Mucosa of stomach (tissue), 1 donor: ENCODE data around the gene GPRIN1.
"Not testable (repeated sequence)": the region's sequence is repeated elsewhere in the genome, so short reads cannot be mapped to it uniquely, and the experiment has no call there.

Experiments
- H3K27me3 ChIP-seq: one replicate; pipeline ENCODE4 v1.7.0; 2013; ENCODE audit warnings: mild to moderate bottlenecking, low read length; ENCODE audit not compliant: control insufficient read depth, insufficient read depth
- H3K36me3 ChIP-seq: one replicate; pipeline ENCODE4 v1.7.0; 2013; ENCODE audit warnings: low read length; ENCODE audit not compliant: control insufficient read depth, insufficient read depth
- H3K4me1 ChIP-seq: one replicate; pipeline ENCODE4 v1.7.0; 2013; ENCODE audit warnings: mild to moderate bottlenecking, low read length; ENCODE audit not compliant: control insufficient read depth, insufficient read depth
- H3K4me3 ChIP-seq: one replicate; pipeline ENCODE4 v1.7.0; 2013; ENCODE audit warnings: low read length
- H3K9ac ChIP-seq: one replicate; pipeline ENCODE4 v1.7.0; 2013; ENCODE audit warnings: mild to moderate bottlenecking, low read length, moderate library complexity
- H3K9me3 ChIP-seq: one replicate; pipeline ENCODE4 v1.7.0; 2013; ENCODE audit warnings: mild to moderate bottlenecking, low read length, moderate library complexity; ENCODE audit not compliant: control insufficient read depth
- donor health status: Pancreatic carcinoma.

The GPRIN1 gene

DNA sequence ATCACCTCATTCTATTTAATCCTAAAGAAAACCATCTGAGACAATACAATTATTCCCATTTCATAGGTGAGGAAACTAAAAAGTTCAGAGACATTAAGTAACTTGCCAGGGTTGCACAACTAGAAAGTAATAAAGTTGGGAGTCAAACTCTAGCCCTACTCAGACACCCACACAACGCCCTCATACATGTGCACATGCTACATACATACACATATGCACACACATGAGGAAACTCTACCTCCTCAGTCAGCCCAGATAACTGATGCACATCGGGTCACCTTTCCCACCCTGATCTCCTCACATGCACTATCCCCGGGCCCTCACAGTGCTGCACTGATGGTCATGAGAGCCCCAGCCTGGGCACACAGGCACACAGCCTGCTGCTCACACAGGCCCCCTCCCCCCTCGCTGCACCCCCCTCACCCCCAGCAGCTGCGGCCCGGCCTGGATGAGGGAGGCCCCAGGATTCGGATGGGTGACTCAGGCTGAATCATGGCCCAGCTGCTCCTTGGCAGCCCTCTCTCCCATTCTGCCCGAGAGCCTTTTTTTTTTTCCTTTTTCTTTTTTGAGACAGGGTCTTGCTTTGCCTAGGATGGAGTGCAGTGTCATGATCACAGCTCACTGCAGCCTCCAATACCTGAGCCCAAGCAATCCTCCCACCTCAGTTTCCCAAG, 5.0 kb upstream of the GPRIN1 start:
- no peak overlapping the region for H3K9ac ChIP-seq
- peaks cover 57% of the 10 kb centered on the region for H3K27me3 ChIP-seq
- no peaks in the 10 kb centered on the region for H3K9me3 ChIP-seq
- no peak overlapping the region for H3K4me3 ChIP-seq
- peaks cover 6% of the 10 kb centered on the region for H3K4me1 ChIP-seq
- H3K36me3 ChIP-seq: no peaks in the 10 kb centered on the region

- H3K36me3 ChIP-seq: no peaks in the 10 kb centered on the region
- H3K4me3 ChIP-seq: no peak overlapping the region
- H3K9ac ChIP-seq: no peak overlapping the region
- H3K27me3 ChIP-seq: peaks cover 47% of the 10 kb centered on the region
- no peaks in the 10 kb centered on the region for H3K9me3 ChIP-seq
- peaks cover 3% of the 10 kb centered on the region for H3K4me1 ChIP-seq
Observed at GRCh38 chr5:176612855-176613254, 2.9 kb upstream of the GPRIN1 start.

DNA sequence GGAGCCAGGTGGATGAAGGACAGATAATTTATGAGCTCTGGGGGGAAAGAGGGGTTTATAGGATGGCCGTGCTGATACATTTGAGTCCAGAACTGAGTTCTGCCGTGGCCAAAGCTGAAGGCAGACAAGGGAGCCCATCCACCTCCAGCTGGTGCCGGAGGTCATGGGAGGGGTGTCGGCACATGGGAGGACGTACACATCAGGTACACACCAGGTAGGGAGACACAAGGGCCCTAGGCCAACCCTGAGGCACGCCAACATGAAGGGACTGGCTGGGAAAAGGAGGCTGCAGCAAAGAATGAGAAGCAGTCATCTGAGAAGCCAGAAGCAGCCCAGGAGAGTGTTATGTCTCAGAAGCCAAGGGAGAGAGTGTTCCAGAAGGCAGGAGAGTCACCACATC, 2.1 kb upstream of the GPRIN1 start:
- H3K9ac ChIP-seq: no peak overlapping the region
- peaks cover 3% of the 10 kb centered on the region for H3K4me1 ChIP-seq
- H3K27me3 ChIP-seq: peaks cover 43% of the 10 kb centered on the region
- no peaks in the 10 kb centered on the region for H3K36me3 ChIP-seq
- H3K4me3 ChIP-seq: no peak overlapping the region
- no peaks in the 10 kb centered on the region for H3K9me3 ChIP-seq

DNA sequence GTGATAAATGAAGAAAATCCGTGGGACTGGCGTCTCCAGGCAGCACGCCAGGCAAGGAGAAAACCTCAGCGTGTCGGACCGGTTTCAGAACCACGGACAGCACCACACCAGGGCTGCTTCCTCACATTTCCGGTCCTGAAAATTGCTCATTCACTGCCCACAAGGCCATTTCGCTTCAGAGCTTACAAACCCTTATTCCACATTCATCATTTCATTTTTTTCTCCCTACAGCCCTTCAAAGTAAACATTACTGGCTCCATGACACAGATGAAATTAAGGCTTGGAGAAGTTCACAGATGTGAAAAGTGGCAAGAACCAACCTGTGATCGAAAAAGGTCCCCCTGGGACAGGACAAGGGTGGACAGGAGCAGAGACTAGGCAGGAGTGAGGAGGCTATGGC, 1.5 kb upstream of the GPRIN1 start:
- H3K9ac ChIP-seq: no peak overlapping the region
- H3K27me3 ChIP-seq: peaks cover 37% of the 10 kb centered on the region
- no peak overlapping the region for H3K4me3 ChIP-seq
- H3K9me3 ChIP-seq: no peaks in the 10 kb centered on the region
- peaks cover 3% of the 10 kb centered on the region for H3K4me1 ChIP-seq
- no peaks in the 10 kb centered on the region for H3K36me3 ChIP-seq

GRCh38 chr5:176610435-176610773, 448 bp upstream of the GPRIN1 start:
- no peak overlapping the region for H3K4me3 ChIP-seq

GRCh38 chr5:176608937-176609723, 826 bp downstream of the GPRIN1 start:
- no peak overlapping the region for H3K4me3 ChIP-seq
- H3K36me3 ChIP-seq: no peaks in the 10 kb centered on the region
- H3K9me3 ChIP-seq: no peaks in the 10 kb centered on the region
- peaks cover 3% of the 10 kb centered on the region for H3K4me1 ChIP-seq
- H3K27me3 ChIP-seq: peaks cover 31% of the 10 kb centered on the region
- H3K9ac ChIP-seq: no peak overlapping the region

More at GRCh38 chr5:176610435-176610773, 448 bp upstream of the GPRIN1 start:
- Histone ChIP-seq H3K9ac (no peak overlapping the region), H3K4me1 (peaks cover 3% of the 10 kb centered on the region), H3K27me3 (peaks cover 33% of the 10 kb centered on the region), H3K36me3 (no peaks in the 10 kb centered on the region), H3K9me3 (no peaks in the 10 kb centered on the region)

GRCh38 chr5:176608142-176608705, 1.7 kb downstream of the GPRIN1 start:
- H3K9me3 ChIP-seq: no peaks in the 10 kb centered on the region
- no peak overlapping the region for H3K4me3 ChIP-seq
- H3K36me3 ChIP-seq: no peaks in the 10 kb centered on the region
- H3K27me3 ChIP-seq: peaks cover 30% of the 10 kb centered on the region
- no peaks in the 10 kb centered on the region for H3K4me1 ChIP-seq
- no peak overlapping the region for H3K9ac ChIP-seq

DNA sequence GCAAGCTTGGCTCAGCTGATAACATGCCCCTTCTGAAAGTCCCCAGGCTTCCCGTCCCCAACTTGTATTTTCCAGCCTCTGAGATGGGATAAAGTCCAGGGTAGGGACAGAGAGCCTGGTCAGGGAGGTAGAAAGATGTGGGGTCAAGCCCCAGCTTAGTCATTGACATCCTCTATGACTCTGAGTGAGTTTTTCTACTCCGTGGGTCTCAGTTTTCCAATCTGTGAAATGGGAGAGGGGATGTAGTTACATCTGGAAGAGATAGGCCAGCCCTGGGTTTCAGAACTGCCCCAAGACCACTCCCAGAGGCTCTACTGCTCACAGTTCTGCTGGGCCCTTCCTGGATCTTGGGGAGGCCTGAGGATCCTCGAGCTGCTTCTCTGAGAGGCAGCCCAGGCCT, 3.1 kb downstream of the GPRIN1 start:
- Histone ChIP-seq H3K4me3 (no peak overlapping the region), H3K9ac (no peak overlapping the region), H3K9me3 (no peaks in the 10 kb centered on the region), H3K4me1 (no peaks in the 10 kb centered on the region), H3K27me3 (peaks cover 22% of the 10 kb centered on the region), H3K36me3 (no peaks in the 10 kb centered on the region)

- Histone ChIP-seq H3K4me3 (no peak overlapping the region), H3K9me3 (no peaks in the 10 kb centered on the region), H3K9ac (no peak overlapping the region), H3K4me1 (no peaks in the 10 kb centered on the region), H3K27me3 (peaks cover 17% of the 10 kb centered on the region), H3K36me3 (no peaks in the 10 kb centered on the region)
Observed at GRCh38 chr5:176606032-176606431, 3.9 kb downstream of the GPRIN1 start.

DNA sequence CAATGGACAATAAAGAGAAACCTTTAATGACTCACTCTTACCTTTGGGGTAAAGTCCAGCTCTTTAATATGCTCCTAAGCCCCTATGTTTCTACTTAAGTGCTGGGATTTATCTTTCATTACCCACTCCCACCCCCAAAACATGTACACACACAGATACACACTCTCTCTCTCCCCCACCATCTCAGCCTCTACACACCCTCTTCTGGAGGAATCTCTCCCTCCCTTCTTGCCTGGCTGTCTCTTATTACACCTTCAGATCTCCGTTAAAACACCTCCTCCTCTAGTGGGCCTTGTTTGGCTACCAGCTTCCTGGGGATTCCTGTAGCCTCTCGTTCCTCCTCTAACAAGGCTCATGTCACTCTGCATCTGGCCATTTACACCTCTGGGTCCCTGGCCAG, 6.9 kb downstream of the GPRIN1 start:
- Histone ChIP-seq H3K4me3 (no peak overlapping the region), H3K36me3 (no peaks in the 10 kb centered on the region), H3K9ac (no peak overlapping the region), H3K4me1 (no peaks in the 10 kb centered on the region), H3K9me3 (no peaks in the 10 kb centered on the region), H3K27me3 (peaks cover 11% of the 10 kb centered on the region)

- Histone ChIP-seq H3K4me3 (no peak overlapping the region), H3K27me3 (peaks cover 21% of the 10 kb centered on the region), H3K9ac (no peak overlapping the region), H3K36me3 (no peaks in the 10 kb centered on the region), H3K4me1 (no peaks in the 10 kb centered on the region), H3K9me3 (no peaks in the 10 kb centered on the region)
Observed at GRCh38 chr5:176601901-176602482, 8.0 kb downstream of the GPRIN1 start.

DNA sequence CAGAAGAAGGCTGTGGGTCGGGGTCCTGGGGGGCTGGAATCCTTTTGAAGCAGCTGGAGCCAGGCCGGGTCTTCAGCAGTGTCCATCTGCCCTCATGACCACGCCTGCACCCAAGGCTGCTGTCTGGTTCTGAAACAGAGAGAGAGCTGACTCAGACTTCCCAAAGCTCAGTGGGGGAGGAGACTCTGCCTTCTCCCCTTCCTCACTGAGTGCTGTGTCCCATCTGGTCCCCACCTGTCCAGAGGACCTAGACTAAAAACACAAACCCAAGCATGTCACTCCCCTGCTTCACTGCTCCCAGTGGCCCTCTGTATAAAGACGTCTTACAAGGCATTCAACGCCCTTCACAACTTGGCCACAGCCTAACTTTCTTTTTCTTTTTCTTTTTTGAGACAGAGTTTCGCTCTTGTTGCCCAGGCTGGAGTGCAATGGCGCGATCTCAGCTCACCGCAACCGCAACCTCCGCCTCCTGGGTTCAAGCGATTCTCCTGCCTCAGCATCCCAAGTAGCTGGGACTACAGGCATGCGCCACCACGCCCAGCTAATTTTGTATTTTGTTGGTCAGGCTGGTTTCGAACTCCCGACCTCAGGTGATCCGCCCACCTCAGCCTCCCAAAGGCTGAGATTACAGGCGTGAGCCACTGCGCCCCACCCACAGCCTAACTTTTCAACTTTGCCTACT, 10.1 kb downstream of the GPRIN1 start:
- not testable (repeated sequence) for H3K36me3 ChIP-seq, H3K9me3 ChIP-seq, H3K9ac ChIP-seq, H3K4me3 ChIP-seq, H3K4me1 ChIP-seq
- H3K27me3 ChIP-seq: peaks cover 26% of the 10 kb centered on the region
